UCSD-AML1 (cell line): Measurements from ENCODE around the gene GCSAML.
"Not testable (repeated sequence)": the region's sequence is repeated elsewhere in the genome, so short reads cannot be mapped to it uniquely, and the experiment has no call there.

Source experiments
- DNase-seq: peaks from one replicate; lab custom pipeline; 2025; ENCODE audit not compliant: unreplicated experiment; lab: John Stamatoyannopoulos, UW

The GCSAML gene

DNA sequence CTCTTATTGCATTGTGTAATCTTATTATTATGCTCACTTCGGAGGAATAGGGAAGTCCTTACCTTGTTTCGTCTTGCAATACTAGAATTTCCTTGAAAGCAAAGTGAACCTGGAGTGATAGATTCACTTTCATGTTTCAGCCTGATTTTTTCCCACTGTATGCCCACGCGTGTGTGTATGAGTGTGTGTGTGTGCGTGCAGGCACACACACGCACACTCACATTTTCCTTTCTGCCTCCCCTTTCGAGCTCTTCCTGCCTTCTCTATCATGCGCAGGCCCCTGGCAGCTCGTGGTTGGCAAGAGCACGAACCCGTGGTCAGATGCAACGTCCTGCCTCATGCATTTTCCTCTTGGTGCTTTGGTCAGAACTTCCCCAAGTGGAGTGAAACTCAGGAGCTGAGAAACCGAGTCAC lies at the start of gene GCSAML:
GCSAML (plus strand) TSS at position 366 of the 414 bp plus-strand sequence. CDS start 58 bp downstream, outside the sequence.
- DNase-seq: peak; percentile 85

GRCh38 chr1:247500865-247501264 lies 48.1 kb upstream of the GCSAML start:
- DNase-seq: no peak

DNA sequence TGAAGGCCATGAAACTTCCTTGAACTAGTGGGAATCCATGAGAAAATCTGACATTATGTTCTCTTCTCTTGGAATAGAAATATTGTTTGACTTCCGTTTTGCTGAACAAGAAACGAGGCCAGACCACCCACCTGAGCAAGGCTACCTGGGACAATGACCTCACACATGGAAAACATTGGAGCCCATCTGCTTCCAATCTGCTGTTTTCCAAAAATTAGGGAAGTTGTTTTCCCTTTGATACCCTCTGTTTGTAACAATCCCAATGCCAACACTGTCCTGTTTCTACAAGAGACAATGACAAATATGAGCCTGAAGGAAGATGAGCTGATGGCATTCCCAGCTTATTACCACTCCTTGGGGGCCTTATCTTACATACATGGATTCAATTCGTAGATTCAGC lies 42.1 kb upstream of the GCSAML start:
- DNase-seq: no peak

DNA sequence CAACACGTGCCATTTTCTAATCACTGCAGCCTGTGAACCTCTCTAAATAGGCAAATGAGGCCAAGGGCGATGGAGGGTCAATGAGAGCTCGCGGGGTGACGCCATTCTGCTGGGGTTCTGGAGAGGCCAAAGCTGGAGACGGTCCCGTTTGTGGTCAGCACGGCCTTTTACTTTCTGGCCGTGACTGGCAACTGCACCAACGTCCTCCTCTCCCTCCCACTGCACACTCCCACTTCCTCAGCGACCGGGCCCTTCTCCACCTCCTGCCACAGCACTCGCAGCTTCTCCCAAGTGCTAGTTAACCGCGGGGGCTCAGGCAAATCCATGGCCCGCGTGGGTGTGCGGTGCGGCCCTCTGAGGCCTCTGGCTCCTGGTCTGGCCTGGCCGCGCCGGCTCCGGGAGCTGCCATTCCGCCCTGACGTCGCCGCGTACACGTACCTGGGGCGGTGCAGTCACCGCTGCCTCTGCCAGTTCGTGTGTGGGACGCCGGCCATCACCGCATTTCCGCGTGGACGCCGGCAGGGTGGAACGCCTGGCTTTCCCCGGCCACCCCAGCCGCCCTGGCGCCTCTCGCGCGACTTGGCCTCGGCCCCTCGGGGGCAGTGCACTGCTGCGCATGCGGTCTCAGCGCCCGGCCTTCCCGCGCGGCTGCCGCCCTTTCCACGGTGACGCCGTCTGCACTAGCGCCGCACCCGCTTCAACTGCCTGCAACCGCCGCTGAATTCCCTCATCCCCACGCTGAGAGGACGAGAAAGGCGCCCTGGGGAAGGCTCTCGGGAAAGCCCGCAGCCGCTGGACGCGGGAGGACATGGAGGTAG lies 30.9 kb upstream of the GCSAML start:
- no peak for DNase-seq

- no peak for DNase-seq
These were observed 30.4 kb upstream of the GCSAML start for GRCh38 chr1:247518613-247518891.

DNA sequence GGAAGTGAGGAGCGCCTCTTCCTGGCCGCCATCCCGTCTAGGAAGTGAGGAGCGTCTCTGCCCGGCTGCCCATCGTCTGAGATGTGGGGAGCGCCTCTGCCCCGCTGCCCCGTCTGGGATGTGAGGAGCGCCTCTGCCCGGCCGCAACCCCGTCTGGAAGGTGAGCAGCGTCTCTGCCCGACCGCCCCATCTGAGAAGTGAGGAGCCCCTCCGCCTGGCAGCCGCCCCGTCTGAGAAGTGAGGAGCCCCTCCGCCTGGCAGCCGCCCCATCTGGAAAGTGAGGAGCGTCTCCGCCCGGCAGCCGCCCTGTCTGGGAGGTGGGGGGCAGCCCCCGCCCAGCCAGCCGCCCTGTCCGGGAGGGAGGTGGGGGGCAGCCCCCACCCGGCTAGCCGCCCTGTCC lies 27.0 kb upstream of the GCSAML start:
- not testable (repeated sequence) for DNase-seq

GRCh38 chr1:247528812-247529474 lies 20.0 kb upstream of the GCSAML start:
- DNase-seq: no peak

DNA sequence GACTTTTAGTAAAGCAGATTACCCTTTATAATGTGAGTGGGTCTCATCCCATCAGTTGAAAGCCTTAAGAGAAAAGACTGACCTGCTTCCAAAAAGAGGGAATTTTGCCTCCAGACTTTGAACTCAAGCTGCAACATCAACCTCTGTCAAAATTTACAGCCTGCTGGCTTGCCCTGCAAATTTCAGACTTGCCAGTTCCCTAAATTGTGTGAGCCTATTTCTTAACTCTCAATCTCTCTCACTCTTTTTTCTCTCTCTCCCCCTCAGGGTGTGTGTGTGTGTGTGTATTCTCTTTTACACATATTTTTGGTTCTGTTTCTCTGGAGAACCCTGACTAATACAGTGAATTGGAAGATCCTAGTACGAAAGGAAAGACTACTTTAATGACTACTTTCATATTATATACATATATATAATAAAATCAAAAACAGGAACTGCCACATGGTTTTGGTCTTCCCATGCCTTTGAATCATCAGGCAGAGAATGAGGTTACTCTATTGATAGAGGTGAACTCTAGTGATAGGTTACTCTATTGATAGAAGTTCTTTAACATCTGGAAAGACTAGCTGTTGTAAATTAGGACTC lies 19.1 kb upstream of the GCSAML start:
- no peak for DNase-seq

- no peak for DNase-seq
These were observed 18.1 kb upstream of the GCSAML start for GRCh38 chr1:247530785-247531184.

DNA sequence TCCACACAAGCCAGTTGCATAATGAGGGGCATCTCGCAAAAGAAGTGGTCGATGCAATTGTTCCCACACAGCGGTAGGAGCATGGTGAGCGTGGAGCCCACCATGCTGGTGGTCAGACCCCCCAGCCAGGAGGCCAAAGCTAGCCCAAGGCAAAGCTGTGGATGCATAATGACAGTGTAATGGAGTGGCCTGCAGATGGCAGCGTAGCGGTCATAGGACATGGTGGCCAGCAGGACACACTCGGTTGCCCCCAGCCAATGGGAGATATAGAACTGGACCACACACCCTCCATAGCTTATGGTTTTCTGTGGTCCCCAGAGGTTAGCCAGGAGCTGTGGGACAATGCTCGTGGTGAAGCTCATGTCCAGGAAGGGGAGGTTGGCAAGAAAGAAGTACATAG lies 17.0 kb upstream of the GCSAML start:
- no peak for DNase-seq

GRCh38 chr1:247535402-247535801 lies 13.5 kb upstream of the GCSAML start:
- DNase-seq: no peak

GRCh38 chr1:247536340-247536739 lies 12.6 kb upstream of the GCSAML start, which contains the start of gene OR2C3:
TSS of gene OR2C3 (minus strand) at chr1:247536440. CDS start at chr1:247532511, 3,929 bp downstream.
- DNase-seq: no peak

DNA sequence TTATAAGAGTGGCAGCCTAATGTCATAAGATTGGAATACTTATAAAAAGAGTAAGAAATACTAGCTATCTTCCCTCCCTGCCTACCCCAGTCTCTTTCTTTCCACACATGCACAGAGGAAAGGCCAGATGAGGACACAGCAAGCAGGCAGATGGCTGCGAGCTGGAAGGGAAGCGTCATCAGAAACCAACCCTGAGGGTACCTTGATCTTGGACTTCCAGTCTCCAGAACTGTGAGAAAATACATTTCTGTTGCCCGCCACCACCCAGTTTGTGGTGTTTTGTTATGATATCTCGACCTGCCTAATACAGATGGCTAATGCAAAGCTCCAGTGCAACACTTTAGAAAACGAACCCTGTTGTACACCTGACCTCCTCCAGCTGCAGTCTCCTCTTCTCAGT lies 10.4 kb upstream of the GCSAML start:
- no peak for DNase-seq

DNA sequence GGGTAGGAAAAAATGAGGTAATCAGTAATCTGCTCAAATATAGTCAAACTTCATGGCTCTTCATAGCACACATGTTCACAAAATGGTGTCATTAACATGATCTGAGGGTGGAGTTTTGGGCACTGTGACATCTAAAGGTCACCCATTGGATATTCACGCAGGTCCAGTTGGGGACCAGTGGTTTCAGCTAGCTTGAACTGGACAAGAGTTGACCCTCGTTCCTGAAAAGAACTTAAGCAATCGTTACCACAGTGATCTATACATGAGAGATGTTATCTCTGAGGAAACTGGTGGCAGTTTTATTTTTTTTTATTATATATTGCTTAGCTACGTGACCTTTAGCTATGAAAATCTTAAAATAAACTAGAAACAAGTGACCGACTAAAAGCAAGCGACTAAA lies 9.7 kb upstream of the GCSAML start:
- DNase-seq: no peak

- DNase-seq: no peak
These were observed 8.4 kb upstream of the GCSAML start for GRCh38 chr1:247540581-247540980.

DNA sequence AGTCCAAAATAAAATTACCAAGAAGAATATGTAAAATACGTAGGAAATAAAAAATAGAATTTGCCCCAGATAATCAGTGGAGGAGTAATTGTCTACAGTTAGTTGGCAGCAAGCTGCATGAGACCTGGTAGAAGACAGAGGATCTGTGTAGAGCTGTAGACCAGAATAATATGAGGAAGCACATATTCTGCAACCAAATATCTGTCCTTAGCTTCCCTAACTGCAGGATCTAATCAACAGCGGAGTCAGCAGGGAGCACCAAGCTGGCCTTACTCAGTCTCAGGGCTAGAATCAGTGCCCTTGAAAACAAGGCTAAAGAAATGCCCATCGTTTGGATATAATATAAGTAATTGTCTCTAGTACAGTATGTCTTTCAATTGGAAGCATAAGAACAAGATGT lies 6.1 kb upstream of the GCSAML start:
- DNase-seq: no peak

DNA sequence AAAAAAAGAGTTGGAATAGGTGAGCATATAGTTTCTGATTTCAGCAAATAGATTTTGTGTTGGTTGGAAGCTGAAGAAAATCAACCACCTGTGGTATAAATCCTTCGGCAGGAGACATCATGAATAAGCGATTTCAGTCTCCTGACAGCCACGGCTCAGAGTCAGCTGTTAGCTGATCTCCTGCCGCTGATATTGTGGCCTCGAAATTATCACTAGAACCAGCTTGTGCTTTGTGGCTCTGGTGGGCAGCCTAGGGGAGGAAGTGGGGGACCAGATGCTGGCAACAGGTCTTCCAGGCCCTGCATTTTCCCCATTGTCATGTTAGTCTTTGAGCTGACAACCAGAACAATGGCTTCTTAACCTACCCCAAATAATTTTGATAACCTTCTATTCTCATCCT lies 842 bp upstream of the GCSAML start:
- DNase-seq: peak; percentile 81

DNA sequence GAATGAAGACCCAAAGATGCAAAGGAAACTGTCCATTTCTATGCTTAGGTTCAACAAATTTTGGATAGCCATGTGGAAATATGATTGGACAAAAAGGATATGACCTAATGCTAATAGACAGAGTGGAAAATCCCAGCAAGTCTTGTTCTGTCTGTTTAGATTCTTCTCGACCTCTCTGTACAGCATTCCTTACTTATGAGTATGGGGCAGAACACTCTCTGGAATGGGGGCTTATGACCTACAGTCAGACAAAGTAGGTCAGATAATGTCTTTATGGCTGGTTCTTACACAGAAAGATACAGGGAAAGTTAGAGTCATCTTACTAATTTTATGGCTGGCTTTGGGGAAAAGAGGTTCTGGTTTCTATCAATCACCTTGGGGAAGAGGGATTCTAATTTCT lies 2.8 kb downstream of the GCSAML start:
- no peak for DNase-seq

- DNase-seq: no peak
These were observed 3.3 kb downstream of the GCSAML start for GRCh38 chr1:247552231-247552630.

DNA sequence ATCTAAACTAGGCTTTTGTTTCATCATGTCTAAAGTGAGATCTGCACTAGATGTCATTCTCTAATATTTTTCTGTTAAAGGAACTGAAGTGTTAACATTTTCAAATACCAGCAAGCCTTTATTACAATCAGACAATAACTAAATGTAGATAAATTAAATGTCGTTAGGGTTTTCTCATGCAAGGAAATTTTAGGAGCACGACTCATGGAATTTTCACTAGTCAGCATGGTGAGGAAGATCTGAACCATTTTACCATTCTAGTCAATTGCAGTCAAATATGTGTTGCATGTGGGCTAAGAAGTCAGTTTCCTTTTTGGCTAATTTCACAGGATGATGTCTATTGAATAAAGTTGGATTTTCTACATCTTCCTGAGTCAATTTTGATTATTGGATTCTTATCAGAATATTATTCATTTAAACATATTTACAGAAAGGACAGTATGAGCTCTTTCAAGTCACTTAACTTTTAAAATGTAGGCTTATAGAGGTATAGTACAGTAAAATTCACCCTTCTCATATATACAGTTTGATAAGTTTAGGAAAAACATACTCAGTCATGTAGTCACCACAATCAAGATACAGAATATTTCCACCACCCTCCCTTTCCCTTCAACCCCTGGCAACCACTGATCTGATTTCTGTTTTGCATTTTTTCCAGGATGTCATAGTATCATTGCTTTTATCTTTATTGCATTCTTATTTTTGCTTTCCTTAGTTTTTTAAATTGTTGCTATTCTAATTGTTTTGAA lies 9.2 kb downstream of the GCSAML start:
- DNase-seq: no peak

DNA sequence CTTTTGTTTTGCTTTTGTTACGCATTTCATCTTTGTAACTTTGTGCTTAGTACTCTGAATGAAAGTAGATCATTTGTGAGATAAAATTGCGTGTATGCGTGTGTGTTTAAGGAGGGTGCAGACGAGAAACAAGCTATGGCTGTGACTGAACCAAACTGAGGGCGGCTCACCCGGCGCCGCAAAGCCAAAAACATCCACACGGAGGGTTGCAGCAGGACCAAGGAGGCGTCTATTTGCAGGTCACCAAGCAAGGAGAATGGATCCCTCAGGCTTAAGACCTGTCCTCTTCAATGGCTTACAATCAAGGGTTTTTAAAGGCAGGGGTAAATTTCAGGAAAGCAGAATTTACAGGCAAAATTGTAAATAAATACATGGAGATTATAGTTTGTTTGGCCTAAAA lies 12.8 kb downstream of the GCSAML start:
- DNase-seq: no peak

DNA sequence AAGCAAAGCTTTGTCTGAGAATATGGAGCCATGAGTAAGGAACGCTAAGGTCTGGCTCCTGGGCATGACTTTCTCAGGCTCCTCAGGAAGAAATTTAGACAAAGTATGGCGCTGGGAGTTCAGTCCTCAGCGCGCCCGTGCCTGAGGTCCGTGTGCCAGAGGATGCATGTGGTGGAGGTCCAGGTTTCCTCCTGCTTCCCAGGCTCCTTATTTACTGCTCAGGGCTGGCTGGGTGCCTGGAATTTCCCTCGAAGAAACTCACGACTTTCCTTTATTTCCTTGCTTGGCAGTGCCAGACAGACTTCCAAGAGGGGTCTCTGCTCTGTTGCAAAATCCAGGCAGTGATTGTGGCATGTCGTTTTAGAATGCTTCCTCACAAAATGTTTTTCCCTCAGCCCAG lies 13.3 kb downstream of the GCSAML start:
- DNase-seq: no peak
